Fibroblast of upper back skin (primary cell): ENCODE measurements around the gene ICA1.
A peak's percentile ranks its signal among the peaks of the same experiment; 100 is the strongest.

ENCODE experiments used
- DNase-seq: peaks from one replicate; pipeline ENCODE4 v3.0.0-alpha.2; 2013

The ICA1 gene

GRCh38 chr7:8226501-8226900 lies 35.5 kb downstream of the ICA1 start:
- no peak for DNase-seq

- no peak for DNase-seq
Measured at GRCh38 chr7:8221567-8221966, 40.4 kb downstream of the ICA1 start.

DNA sequence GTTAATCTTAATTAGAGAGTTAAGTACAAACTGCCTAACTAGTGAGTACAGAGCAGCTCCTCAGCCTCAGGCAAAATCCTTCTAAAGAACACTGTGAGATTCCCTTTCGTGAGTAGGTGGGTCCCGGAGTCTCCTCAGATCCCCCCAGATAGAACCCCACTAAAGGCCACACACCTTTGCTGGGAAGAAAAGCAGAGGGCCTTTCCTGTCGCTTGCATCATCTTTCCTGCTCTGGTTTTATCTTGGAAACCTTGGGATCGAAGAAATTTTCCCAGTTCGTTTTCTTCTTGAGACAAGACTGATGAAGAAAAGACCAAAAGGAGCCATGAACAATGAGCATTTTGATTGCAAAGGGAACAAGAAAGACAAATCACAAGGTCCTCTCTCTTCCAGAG lies 40.9 kb downstream of the ICA1 start:
- DNase-seq = no peak

DNA sequence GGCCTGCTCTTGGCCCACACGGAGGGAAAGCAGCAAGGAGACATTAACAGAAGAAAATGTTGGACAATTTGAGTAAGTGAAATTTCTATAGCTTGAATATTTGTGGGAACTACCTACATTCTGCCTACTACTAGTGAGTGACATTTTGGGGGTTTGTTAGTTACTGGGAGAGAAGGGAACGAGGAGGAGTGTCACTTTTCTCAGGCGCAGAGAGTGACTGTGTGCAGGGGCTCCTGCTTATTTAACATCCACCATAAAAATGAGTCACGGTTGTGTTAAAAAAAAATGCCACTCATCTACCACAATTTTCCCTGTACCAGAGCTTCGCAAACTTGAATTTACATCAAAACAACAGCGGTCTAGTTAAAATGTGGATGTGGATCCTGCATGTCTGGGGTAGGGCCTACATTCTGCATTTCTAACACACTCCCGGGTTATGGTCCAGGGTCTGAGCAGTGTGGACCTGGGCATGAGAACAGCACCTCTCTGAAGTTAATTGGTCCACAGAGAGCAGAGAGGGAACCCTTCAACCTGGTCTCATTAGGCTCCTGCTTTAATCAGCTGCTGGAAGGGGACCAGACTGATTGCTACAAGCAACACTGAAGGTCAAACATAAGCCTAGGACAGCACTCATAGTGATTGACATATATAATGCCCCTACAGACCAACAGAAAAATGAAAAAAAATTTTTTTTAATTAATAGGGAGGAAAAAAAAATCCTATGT lies 41.4 kb downstream of the ICA1 start:
- no peak for DNase-seq

GRCh38 chr7:8217200-8218068 lies 44.5 kb downstream of the ICA1 start:
- peak; percentile 62 for DNase-seq

DNA sequence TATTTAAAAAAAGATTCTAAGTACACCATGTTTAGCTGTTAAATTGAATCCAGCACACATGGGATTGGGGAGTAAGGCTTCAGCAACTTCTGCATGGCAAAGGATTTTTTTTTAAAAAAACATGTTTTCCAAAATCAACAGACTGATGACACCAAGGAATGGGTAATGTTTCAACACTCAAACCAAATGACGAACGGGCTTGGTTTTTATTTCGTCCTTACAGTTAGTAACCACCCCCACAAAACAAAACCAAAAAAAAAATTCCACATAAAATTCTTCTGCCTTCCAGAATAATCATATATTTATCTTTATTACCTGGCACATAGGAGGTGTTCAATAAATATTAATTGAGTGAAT lies 45.7 kb downstream of the ICA1 start:
- no peak for DNase-seq

- no peak for DNase-seq
Measured at GRCh38 chr7:8215648-8216333, 46.2 kb downstream of the ICA1 start.

DNA sequence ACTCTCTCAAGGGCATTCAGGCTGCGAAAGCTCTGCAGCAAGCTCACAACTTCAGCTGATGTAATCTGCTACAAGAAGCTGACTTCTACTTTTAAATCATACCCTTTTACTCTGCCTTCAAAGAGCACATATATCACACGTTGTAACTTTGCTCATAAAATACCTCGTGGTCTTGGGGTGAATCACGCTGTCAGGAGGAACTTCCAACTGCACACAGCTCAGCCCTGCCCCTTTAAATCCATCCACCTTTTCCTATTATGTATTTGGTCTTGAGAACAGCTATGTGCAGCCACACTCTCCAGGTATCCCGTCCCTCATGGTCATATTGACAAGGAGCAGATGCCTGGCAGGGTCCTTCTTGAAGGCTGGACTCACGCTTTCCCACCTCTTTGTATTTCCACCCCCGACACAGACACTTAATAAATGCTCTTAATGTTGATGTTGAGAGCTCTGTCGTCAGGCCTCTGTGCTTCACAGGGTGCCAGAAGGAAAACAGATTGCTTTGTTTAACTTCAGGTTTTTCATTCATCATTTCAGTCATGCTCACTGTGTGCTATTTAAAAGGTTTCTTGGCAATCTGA lies 47.6 kb downstream of the ICA1 start:
- DNase-seq = peak; percentile 76

GRCh38 chr7:8213381-8213780 lies 48.6 kb downstream of the ICA1 start:
- no peak for DNase-seq

DNA sequence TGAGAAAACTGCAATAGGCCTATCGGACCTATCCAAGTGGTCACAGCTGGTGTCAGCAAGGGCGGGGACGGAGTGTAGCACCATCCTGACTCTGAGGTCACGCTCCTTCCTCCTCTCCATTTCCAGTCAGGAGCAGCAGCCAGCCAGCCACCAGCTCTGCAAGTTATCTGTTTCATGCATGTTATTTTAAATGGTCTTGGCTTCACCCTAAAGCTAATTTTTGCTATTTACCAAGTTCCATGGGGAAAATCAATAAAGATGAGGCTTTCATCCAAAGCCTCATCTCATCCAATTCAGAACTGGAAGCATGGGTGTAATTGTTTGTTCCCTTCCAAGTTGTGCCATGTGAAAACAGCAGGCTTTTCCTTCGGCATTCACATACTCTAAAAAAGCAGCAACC lies 49.3 kb downstream of the ICA1 start:
- DNase-seq = no peak

GRCh38 chr7:8211725-8212096 lies 50.3 kb downstream of the ICA1 start:
- DNase-seq = no peak

GRCh38 chr7:8210845-8211724 lies 50.9 kb downstream of the ICA1 start:
- DNase-seq = no peak

DNA sequence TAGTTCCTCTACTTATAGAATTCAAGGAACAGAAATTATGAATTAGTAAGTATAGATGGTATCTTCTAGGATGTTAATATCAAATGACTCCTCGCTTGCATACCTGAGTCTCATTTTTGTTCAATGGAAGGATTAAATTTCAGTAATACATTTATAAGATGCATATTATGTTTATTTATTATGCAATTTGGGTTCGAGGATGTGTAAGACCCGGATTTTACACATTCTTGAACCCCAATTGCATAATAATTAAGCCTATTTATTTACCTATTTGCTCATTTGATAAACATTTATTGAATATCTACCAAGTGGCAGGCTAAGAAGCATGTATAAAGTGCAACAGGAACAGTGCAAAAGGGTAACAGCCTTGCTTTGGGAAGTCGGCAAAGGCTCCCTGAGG lies 52.6 kb downstream of the ICA1 start:
- DNase-seq = no peak

DNA sequence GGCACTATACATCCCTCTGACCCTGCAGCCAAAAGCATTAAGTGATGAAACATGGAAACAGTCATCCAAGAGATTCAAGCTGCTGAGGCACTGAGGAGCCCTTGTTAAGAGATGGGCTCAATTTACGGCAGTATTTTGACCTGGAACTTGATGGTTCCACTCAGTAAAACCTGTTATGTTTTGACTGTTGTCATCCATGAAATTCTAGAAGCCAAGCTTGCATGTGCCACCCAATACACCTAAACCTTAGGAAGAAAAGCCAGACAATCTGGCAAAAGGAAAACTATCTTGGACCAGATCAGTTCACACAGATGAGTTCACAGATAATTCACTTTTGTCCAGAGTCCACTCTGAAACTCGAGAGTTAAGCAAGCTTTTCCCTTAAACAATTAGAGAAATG lies 53.2 kb downstream of the ICA1 start:
- DNase-seq = no peak

GRCh38 chr7:8206956-8207355 lies 55.0 kb downstream of the ICA1 start:
- no peak for DNase-seq

DNA sequence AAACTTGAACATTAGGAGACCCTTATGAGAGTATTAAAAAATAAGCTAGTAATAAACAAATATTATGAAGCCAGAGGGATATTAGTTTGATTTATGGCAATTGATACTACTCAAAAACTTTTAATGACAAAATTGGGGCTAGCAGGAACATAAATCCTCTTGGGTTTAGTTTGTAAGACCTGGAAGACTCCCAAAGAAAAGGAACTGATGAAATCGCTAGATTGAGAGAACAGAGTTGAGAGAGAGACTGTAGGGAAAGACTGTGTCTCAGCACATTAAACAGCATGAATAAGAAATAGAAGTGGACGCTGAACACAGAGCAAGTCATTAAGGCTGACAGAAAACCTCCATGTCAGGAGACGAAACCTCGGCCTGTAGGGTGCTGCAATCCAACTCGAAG lies 56.4 kb downstream of the ICA1 start:
- DNase-seq = peak; percentile 7

GRCh38 chr7:8205031-8205387 lies 57.0 kb downstream of the ICA1 start:
- DNase-seq = peak; percentile 13

GRCh38 chr7:8204339-8205030 lies 57.5 kb downstream of the ICA1 start:
- DNase-seq = no peak

DNA sequence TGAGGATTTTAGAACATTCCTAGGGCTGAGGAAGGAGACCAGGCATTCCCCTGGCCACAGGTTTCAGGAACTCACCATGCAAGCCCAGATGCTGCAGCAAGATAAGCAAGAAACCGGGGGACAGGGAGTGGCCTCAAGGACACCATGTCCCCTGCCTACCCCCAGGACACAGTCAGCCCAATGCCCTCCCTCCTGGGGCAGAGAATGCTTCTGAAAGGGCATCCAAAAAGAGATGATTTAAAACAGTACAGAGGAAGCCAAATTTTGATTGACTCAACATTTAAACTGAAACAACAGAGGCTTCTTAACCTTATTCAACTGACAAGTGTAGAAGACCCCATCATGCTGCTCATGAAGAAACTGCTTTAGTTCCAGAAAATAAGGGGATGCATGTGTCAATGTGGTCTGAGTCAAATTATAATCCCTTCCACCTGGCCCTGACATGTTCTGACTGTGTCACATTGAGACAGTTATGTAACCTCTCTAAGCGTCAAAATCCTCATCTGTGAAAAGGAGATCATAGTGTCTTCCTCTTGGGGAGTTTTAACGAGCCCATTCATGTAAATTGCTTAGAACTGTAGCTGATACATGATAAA lies 60.0 kb downstream of the ICA1 start:
- no peak for DNase-seq

GRCh38 chr7:8200717-8201116 lies 61.2 kb downstream of the ICA1 start:
- no peak for DNase-seq

- no peak for DNase-seq
Measured at GRCh38 chr7:8200316-8200715, 61.7 kb downstream of the ICA1 start.
